HG03025 (cell line): ENCODE data around the gene SLC6A6.
"Not testable (repeated sequence)": the region's sequence is repeated elsewhere in the genome, so short reads cannot be mapped to it uniquely, and the experiment has no call there.

Source experiments
- ATAC-seq: cut with Tn5 transposase; IDR thresholded peaks from one replicate; pipeline ENCODE4 v1.9.1; 2021; ENCODE audit warnings: mild to moderate bottlenecking, moderate library complexity; ENCODE audit not compliant: unreplicated experiment, low FRiP score

SLC6A6 gene

DNA sequence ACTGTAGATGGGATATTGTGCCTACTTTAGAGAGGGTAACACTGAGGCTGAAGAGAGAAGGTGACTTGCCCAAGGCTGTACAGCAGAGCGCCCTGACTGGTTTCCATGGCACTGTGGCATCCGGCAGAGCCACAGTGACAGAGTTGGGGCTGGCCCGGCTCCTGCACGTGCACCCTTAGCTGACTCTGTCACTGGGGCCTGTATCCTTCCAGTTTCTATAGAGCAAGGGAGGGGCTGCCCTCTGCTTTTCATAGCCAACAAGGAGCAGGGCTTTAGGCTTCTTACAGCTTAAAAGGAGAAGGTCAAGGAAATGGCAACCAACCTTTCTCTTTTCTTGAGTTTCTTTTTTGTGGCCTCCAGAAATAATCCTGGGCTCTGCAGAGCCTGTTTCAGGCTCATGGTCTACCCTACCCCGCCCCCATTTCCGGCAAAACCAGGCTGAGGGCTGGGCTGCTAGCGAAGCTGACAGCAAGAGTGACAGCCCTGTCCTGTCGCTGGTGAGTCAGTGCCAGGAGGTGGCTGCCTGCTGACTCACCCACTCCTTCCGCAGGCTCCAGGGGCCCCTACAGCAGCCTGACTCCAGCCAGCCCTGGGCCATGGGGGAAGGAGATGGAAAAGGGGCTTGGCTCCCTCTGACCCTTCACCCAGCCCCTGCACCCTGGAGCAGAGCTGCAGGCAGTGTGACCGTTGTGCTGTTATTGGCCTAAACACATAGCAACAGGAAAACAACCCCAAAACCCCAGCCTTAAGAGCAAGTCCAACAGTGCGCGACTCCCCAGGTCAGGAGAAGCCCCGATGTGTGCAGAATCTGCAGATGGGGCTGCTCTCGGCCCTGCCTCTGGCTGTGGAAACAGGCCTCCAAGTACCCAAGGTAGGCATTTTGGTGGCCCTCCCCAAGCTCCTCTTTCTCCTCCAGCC, 29.8 kb downstream of the SLC6A6 start:
- peak; percentile 77 for ATAC-seq

DNA sequence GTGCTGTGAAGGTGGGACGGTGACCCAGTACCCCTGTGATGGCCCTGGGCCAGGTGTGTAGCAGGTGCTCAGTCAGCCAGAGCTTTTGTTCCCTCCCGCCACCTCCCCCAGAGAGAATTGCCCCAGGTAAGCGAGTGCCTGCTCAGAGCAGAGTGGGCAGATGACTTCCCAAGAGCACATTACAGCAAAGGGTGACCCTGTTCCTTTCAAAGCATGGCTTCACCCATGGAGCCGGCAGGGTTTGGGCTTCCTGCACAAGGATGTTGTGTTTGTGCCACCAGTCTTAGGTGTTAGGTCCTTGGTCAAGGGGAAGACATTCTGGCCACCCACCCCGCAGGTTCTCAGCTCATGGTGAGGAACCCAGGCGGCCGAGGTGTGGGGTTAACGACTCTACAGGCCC, 30.7 kb downstream of the SLC6A6 start:
- no peak for ATAC-seq

DNA sequence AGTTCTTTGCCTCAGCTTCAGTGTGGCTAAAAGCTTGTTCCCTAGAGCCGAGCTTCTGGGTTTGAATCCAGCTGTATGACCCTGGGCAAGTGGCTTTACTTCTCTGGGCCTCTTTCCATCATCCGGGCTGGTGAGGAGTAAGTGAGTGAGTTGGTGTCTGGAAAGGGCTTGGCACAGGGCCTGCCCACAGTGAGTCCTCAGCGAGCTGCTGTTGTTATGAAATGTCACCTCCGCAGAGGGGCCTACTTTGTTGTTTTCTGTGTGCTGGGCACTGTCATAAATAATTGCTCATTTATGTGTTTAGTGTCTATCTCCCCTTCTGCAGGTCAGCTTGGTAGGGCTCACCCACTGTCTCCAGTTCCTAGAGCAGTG, 31.7 kb downstream of the SLC6A6 start:
- no peak for ATAC-seq

DNA sequence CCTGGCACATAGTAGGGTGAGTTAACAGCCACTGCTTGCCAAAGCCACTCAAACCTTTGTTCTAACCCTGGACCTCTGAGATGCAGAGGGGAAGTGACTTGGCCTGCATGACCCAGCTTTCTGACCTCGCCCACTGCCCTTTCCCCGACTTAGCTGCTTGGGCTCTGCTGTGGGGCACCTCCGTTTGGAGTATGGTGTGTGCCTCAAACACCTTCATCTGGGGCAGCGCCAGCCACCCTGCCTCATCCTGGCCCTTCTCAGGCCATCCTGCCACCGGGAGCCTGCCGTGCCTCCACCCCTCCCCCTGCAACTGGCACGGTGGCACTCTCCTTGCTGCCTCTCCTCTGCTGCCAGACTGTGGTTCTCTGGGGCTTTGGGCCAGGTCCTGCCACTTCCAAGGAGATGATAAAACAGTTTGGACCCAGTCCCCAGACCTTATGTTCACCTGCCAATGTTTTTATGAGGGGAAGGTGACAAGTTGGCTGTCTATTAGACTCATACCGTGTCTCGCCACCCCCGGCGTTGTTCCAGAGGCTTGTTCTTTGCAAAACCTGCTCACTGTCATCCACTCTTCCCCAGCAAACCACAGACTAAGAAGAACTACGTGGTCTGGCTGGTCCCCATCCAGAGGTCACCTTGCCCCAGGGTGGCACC, 32.2 kb downstream of the SLC6A6 start:
- ATAC-seq: no peak

DNA sequence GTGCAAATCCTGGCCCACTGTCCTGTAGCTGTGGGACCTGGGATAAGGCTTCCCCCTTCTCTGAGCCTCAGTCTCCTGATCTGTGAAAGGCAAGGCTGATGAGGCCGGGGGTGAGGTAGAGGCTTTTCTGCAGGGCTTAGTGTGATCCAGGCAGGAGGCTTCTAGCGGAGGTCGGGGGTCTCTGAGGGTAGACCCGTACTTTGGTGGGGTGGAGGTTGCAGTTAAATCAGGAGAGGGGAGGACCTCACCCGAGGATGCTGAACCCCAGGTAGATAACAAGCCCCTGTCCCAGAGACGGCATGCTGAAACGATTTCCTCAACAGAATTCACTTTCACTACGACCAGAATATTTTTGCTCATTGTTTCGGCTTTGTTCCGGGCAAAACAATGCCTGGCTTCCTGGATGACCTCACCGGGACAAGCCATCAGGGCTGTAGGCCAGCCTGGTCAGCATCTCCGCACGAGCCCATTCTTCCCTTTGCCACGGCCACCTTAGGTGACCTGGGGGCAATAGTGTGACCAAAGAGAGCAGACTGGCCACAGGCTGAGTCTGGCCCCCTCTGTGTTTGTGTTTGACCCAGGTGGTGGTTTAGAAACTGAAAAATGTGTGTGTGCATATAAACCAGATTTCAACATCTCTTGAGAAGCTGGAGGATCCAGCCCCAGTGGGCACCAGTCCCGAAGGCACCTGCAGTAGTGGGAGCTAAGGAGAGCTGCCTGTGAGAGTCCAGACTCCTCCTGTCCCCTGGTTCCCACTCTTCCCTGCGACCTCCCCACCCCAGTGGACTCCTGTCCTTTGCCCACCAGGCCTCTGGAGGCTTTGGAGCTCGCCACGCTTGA, 33.0 kb downstream of the SLC6A6 start:
- ATAC-seq: no peak

DNA sequence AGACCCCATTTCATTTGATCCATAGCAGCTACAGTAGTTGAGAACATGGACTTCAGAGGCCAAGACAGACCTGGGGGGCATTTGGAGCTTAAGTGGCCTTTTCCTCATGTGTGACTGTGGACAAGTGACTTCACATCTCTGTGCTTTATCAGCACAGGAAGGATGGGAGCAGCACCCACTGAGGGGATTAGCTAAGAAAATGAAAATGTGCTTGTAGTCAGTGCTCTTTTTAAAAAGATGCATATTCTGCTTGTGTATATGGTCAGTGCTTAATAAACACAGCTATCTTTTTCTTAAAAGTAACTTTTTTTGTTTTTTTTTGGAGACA, 34.5 kb downstream of the SLC6A6 start:
- ATAC-seq: no peak

DNA sequence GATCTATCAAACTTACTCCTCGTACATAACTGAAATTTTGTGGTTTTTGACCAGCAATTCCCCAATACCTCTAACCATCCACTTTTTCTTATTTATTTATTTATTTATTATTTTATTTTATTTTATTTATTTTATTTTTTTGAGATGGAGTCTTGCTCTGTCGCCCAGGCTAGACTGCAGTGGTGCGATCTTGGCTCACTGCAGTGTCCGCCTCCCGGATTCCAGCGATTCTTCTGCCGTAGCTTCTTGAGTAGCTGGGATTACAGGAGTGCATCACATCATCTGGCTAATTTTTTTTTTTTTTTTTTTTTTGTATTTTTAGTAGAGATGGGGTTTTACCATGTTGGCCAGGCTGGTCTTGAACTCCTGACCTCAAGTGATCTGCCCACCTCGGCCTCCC, 35.3 kb downstream of the SLC6A6 start:
- not testable (repeated sequence) for ATAC-seq

DNA sequence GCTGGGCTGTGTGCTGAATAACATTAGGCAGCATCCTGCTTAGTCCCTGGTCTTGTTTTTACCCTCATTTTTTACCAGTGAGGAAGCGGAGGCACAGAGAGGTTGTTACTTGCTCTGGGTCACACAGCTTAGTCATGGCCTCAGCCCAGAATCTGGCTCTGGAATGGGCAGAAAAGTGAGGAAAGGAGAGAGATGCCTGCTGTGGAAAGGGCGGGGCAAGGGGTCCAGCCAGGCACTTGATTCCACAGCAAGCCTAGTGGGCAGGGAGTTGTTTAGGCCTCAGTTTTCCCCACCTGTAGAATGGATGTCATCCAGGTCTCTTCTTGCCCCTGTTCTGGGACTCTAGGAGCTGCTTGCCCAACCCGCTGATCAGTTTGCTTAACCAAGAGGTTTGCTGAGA, 35.9 kb downstream of the SLC6A6 start:
- ATAC-seq: no peak

DNA sequence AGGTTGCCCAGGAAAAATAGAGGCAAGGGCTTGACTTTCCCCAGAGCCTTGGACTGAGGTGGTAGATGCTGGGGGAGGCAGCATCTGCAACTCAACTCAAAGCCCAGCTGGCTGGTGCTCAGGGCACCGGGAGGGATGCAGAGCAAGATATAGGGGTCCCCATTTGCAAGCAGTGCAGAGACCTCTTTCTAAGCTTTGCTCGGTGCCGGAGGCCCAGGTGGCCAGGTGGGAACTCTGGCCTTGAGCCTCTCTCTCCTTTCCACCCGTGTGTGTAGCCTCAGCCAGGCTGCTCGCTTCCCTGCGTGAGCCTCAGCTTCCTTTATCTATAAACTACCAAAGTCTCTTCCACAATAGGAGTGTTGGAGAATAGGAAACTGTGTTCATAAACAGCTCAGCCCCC, 36.5 kb downstream of the SLC6A6 start:
- no peak for ATAC-seq

DNA sequence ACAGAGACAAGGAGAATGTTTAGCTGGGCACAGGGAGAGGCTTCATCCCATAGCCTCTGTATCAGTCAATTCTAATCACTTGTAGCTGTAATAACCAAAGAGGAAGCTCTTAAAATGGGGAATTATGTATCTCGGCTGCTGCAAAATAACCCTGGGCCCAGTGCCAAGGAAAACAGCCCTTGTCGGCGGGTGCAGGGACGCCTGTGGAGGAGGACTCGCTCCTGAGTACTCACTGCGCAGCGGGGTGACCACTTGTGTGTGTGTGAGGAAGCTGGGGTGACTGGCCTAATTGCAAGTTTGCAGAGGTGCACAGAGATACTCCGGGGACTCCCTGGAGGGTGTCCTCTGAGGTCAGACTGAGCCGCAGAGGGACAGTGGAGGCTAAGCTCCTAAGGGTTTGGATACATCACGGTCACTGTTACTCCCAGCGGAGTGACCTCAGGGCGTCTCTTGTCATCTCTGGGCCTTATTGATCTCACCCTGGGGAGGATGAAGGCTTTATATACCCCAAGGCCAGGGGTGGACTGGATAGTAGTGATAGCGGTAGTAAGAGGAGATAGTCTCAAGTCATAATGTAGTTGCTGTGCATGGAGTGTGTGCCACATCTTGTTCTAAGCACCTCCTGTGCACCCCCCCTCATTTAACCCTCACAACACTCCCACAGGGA, 37.2 kb downstream of the SLC6A6 start:
- ATAC-seq: no peak

DNA sequence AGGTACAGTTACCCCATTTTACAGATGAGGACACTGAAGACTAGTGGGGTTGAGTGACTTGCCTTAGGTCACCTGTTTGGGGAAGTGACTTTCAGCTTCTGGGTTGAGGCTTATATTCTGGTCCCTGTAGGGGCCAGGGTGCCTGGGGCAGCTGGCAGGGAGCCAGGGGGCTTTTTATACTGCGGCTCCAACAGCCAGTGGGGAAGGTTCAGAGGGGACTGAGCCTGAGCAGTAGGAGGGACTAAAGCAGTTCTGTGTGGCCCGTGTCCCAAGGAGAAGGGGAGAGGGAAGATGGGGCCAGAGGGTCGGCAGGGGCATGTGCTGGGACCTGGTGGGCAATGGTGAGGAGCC, 37.7 kb downstream of the SLC6A6 start:
- ATAC-seq: no peak

DNA sequence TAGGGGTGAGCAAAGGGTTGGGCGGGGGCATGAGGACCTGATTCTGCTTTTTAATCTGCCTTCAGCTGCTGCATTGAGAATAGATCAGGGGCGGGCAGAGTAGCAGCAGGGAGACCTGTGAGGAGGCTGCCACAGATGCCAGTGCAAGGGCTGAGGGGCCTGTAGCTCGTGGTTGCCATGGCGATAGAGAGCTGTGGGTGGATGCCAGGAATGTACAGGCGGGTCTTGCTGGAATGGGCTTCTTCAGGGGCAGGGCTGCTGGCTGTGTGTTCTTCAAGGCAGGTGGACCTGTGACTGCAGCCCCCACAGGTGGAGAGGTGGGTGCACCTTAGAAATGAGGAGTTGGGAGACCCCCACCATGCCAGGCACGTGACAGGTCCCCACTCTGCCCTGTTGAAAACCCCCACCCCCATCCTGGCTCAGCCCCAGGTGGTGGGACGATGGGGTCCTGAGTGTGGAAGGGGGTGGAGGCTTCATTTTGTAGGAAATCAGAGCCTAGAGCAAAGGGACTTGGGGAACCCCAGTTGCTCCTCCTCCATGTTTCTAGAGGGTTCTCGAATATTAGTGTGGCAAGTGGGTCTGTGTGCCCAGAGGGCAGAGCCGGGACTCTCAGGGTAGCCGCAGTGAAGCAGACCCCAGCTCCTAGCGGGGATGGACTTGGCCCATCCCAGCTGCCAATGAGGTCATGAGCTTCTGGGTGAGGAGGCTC, 38.3 kb downstream of the SLC6A6 start:
- no peak for ATAC-seq

DNA sequence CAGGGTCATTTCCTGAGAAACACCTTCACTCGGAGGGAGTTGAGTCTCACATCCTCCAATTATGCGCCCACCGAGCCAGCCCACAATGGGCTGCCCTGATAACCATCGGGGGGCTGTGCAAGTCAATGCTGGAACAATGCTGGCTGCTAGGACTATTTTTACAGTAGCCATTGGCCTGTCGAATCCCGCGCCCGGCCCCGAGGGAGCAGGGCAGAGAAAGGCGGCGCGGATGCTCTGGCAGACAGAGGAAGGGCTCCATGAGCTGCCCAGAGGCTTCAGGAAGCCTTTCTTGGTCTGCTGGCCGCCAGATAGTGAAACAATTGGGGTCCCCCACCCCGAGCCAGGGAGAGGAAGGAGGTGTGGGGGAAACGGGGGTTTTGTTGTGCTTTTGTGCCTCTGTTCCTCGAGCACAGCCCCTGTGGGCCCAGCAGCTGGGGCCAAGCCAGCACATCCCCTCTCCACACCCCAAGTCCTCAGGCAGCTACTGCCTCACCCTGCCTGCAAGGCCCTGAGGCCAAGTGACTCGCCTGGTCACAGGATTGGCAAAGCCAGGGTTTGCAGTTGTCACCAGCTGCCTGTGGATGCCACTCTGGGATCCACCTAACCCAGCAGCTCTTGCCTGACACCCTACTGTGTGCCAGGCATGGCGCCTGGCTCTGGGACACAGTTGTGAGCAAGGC, 39.0 kb downstream of the SLC6A6 start:
- ATAC-seq: no peak

DNA sequence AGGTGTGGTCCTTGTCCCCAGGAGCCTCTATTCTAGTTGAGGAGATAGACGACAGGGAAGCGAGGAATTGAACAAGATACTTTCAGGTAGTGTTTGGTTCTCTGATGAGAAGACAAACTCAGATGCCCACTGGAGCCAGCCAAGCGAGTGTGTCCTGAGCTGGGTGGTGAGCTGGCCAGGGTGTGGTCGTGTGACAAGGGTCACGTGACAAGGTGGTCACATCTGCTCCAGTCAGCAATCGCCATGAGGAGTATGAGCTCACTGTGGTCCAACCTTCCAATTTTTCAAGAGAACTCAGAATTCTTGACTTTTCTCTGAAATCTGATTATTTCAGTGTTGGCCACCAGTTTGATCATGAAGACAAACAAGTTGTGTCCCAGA, 39.5 kb downstream of the SLC6A6 start:
- no peak for ATAC-seq

DNA sequence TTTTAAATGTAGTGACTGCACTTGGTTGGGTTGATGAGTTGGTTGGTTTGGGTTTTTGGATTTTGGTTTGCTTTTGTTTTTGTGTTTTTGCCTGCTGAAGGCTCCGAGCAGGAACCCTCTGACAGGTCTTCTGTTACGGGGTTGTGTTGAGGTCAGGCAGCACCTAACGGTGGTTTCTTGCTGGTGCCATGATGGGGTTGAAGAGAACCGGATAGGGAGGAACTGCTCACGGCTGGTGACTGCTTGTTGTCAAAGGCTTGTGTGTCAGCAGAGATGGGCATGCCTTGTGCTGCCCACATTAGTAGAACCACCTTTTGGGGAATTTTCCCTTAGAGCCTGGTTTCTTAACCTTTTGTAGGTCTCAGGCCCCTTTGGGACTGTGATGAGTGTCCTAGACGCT, 42.0 kb downstream of the SLC6A6 start:
- ATAC-seq: no peak

DNA sequence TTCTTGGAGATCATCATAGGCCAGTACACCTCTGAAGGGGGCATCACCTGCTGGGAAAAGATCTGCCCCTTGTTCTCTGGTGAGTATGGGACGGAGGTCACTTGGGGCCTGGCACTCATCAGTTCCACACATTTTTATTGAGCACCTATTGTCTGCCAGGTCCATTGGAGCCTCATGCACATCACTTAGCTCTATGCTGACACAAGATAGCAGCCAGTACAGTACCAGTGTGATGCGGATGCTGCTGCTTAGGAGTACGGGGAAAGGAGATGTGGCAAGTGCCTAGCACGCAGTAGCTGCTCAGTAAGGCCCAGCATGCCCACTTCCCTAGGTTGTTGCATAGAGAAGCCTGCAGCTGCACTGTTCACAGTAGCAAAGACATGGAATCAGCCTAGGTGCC, 43.4 kb downstream of the SLC6A6 start:
- no peak for ATAC-seq

DNA sequence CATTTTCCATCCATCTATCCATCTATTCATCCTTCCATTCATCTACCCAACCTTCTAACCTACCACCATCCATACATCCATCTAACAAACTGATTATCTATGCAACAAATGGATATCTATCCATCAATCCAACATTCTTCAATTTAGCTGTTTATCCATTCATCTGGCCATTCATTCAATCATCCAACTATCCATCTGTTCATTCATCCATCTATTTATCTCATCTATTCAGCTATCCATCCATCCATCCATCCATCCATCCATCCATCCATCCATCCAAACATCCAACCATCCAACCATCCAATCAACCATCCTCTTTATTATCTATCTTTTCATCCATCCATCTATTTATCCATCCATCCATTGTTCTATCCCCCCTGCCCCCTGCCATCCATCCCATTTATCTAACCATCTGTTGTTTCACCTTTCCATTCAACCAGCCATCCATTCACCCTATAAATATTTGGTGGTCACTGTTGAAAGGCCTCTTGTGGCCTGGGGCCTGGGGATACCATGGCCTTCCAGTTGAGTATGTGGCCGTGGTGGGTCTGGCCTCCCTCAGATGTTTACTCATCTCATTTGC, 44.7 kb downstream of the SLC6A6 start:
- ATAC-seq: no peak

DNA sequence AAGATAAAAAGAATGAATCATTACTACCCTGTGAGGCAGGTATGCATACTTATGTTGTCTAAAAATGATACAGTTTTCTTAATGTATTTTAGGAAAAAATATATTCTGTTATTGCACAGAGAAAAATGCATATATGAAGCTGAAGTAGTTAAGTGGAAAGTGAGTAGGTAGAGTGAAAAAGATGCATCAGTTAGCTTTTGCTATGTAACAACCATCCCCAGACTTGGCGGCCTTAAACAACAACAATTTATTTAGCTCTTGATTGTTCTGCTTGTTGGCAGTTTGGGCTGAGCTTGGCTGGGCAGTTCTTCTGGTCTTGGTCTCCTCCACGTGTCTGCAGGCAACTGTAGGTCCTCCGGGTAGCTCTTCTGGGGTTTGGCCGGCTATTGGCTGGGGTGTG, 45.7 kb downstream of the SLC6A6 start:
- no peak for ATAC-seq
